Neuronal stem cell (in vitro differentiated cells): ENCODE measurements around the gene GH1.
A peak's percentile ranks its signal among the peaks of the same experiment; 100 is the strongest.

Source experiments
- DNase-seq: peaks from one replicate; pipeline ENCODE4 v3.0.0-alpha.2; 2013; ENCODE audit warnings: low spot score
- H2AFZ ChIP-seq: one replicate; pipeline ENCODE4 v1.6.1; 2013; ENCODE audit warnings: mild to moderate bottlenecking, low read length, inconsistent platforms
- H2AK5ac ChIP-seq: 2 replicates; pipeline ENCODE4 v1.6.1; 2013; ENCODE audit warnings: low read depth, mild to moderate bottlenecking, inconsistent platforms, low read length, moderate library complexity, mixed read lengths
- H2BK120ac ChIP-seq: 2 replicates; pipeline ENCODE4 v1.6.1; 2013; ENCODE audit warnings: low read depth, mild to moderate bottlenecking, inconsistent platforms, low read length, moderate library complexity, mixed read lengths
- H2BK12ac ChIP-seq: one replicate; pipeline ENCODE4 v1.6.1; 2013; ENCODE audit warnings: low read length, inconsistent platforms
- H2BK15ac ChIP-seq: 2 replicates; pipeline ENCODE4 v1.6.1; 2013; ENCODE audit warnings: mild to moderate bottlenecking, low read length, inconsistent platforms, mixed read lengths
- H2BK5ac ChIP-seq: one replicate; pipeline ENCODE4 v1.6.1; 2013; ENCODE audit warnings: inconsistent platforms, mild to moderate bottlenecking, low read length, moderate library complexity
- H3K14ac ChIP-seq: one replicate; pipeline ENCODE4 v1.6.1; 2013; ENCODE audit warnings: low read length, inconsistent platforms
- H3K18ac ChIP-seq: 2 replicates; pipeline ENCODE4 v1.6.1; 2013; ENCODE audit warnings: low read length, inconsistent platforms
- H3K23ac ChIP-seq: 2 replicates; pipeline ENCODE4 v1.6.1; 2013; ENCODE audit warnings: low read depth, mild to moderate bottlenecking, mixed read lengths, low read length, inconsistent platforms; ENCODE audit not compliant: poor library complexity
- H3K27ac ChIP-seq: replicated peaks from 3 replicates; pipeline ENCODE4 v1.5.1; 2013; ENCODE audit warnings: low read length, inconsistent platforms
- H3K27me3 ChIP-seq, 3 experiments: 2 replicates each; pipeline ENCODE4 v1.6.1; 2013; ENCODE audit warnings: low read length in 3 of 3, mild to moderate bottlenecking in 2 of 3, inconsistent platforms in 1 of 3, low read depth in 1 of 3, mixed read lengths in 1 of 3, moderate library complexity in 1 of 3; ENCODE audit not compliant: control insufficient read depth in 3 of 3, insufficient read depth in 3 of 3
- H3K36me3 ChIP-seq, 2 donors: replicated peaks in 1 of 2; 2 replicates each; pipeline ENCODE4 v1.6.1; 2013; ENCODE audit warnings: low read length in 2 of 2; ENCODE audit not compliant: control insufficient read depth in 2 of 2, insufficient read depth in 2 of 2
- H3K4ac ChIP-seq: 2 replicates; pipeline ENCODE4 v1.6.1; 2013; ENCODE audit warnings: inconsistent platforms, mild to moderate bottlenecking, low read length, moderate library complexity
- H3K4me1 ChIP-seq, 2 donors: 1 replicate in 1 of 2; 2 replicates in 1 of 2; pipeline ENCODE4 v1.6.1; 2013; ENCODE audit warnings: low read length in 2 of 2, low read depth in 1 of 2; ENCODE audit not compliant: control insufficient read depth in 2 of 2, insufficient read depth in 1 of 2
- H3K4me2 ChIP-seq: one replicate; pipeline ENCODE4 v1.6.1; 2013; ENCODE audit warnings: mild to moderate bottlenecking, low read length, inconsistent platforms; ENCODE audit not compliant: insufficient read depth, poor library complexity, severe bottlenecking
- H3K4me3 ChIP-seq, 2 donors: 2 replicates each; pipeline ENCODE4 v1.5.1; 2013; ENCODE audit warnings: low read length in 2 of 2, mild to moderate bottlenecking in 2 of 2, inconsistent platforms in 1 of 2, moderate library complexity in 1 of 2
- H3K79me1 ChIP-seq: one replicate; pipeline ENCODE4 v1.6.1; 2013; ENCODE audit warnings: low read depth, mild to moderate bottlenecking, inconsistent platforms, low read length, moderate library complexity
- H3K9ac ChIP-seq: one replicate; pipeline ENCODE4 v1.6.1; 2013; ENCODE audit warnings: mild to moderate bottlenecking, low read depth, low read length, inconsistent platforms; ENCODE audit not compliant: poor library complexity
- H3K9me3 ChIP-seq, 2 donors: replicated peaks in 1 of 2; 2 replicates each; pipeline versions ENCODE3 to v1.6.1; 2013; ENCODE audit warnings: low read length in 2 of 2, mild to moderate bottlenecking in 2 of 2, inconsistent platforms in 1 of 2, low read depth in 1 of 2, mixed read lengths in 1 of 2, moderate library complexity in 1 of 2; ENCODE audit not compliant: control insufficient read depth in 2 of 2, insufficient read depth in 1 of 2
- H4K8ac ChIP-seq: one replicate; pipeline ENCODE4 v1.6.1; 2013; ENCODE audit warnings: low read depth, mild to moderate bottlenecking, inconsistent platforms, low read length, moderate library complexity
- H4K91ac ChIP-seq: one replicate; pipeline ENCODE4 v1.6.1; 2013; ENCODE audit warnings: low read length, low read depth, mild to moderate bottlenecking, inconsistent platforms; ENCODE audit not compliant: poor library complexity
- WGBS, 2 donors: extraction: QIAGEN DNeasy Blood & Tissue Kit; methylation state at CpG; one replicate each; pipeline ENCODE4 v1.1.7; 2013; ENCODE audit warnings: missing lambda C conversion rate in 2 of 2, mixed read lengths in 1 of 2; ENCODE audit not compliant: insufficient read length in 2 of 2, insufficient replicate concordance in 1 of 2; ENCODE audit errors: extremely low coverage in 2 of 2; 5-methylcytosine and 5-hydroxymethylcytosine counted together

The GH1 gene

GRCh38 chr17:63941162-63941561, 22.5 kb upstream of the GH1 start:
- H3K14ac ChIP-seq: peak overlapping the region; percentile 79
- peaks cover 0 to 9% of the 10 kb centered on the region in 2 donors for H3K4me1 ChIP-seq
- no CpG with 5 or more reads among the region's 12 CpGs for WGBS, 2 donors
- H2AFZ ChIP-seq: no peak overlapping the region
- H3K4me3 ChIP-seq: no peak overlapping the region
- no peak overlapping the region for H2BK5ac ChIP-seq
- no peak overlapping the region for H4K8ac ChIP-seq
- H3K4ac ChIP-seq: no peak overlapping the region
- peak overlapping the region; percentile 62 for H3K23ac ChIP-seq
- H2BK15ac ChIP-seq: no peak overlapping the region
- no peak overlapping the region for H3K9ac ChIP-seq
- no peak overlapping the region for H2BK12ac ChIP-seq
- H2BK120ac ChIP-seq: no peak overlapping the region
- H4K91ac ChIP-seq: no peak overlapping the region
- DNase-seq: no peak
- peaks cover 2% of the 10 kb centered on the region for H3K79me1 ChIP-seq
- no peak overlapping the region for H2AK5ac ChIP-seq
- no peak overlapping the region for H3K4me2 ChIP-seq
- no peak overlapping the region for H3K27ac ChIP-seq
- peaks cover 0 to 6% of the 10 kb centered on the region in 2 donors for H3K36me3 ChIP-seq
- peaks cover 0 to 2% (median 0%) of the 10 kb centered on the region in 3 experiments for H3K27me3 ChIP-seq
- peaks cover 0 to 4% of the 10 kb centered on the region in 2 donors for H3K9me3 ChIP-seq
- H3K18ac ChIP-seq: no peak overlapping the region

- Histone ChIP-seq H3K9me3 (peaks cover 0 to 4% of the 10 kb centered on the region in 2 donors), H3K79me1 (peaks cover 2% of the 10 kb centered on the region), H3K4ac (no peak overlapping the region), H4K91ac (no peak overlapping the region), H2BK12ac (no peak overlapping the region), H3K4me3 (no peak overlapping the region), H2BK15ac (no peak overlapping the region), H3K9ac (no peak overlapping the region), H2BK120ac (no peak overlapping the region), H2AFZ (no peak overlapping the region), H4K8ac (no peak overlapping the region), H3K4me1 (peaks cover 0 to 9% of the 10 kb centered on the region in 2 donors), H3K18ac (peak overlapping the region; percentile 63), H2BK5ac (no peak overlapping the region), H3K23ac (peak overlapping the region; percentile 62), H3K27me3 (peaks cover 0 to 2% (median 0%) of the 10 kb centered on the region in 3 experiments), H2AK5ac (no peak overlapping the region), H3K14ac (peak overlapping the region; percentile 79), H3K27ac (no peak overlapping the region), H3K36me3 (peaks cover 0 to 6% of the 10 kb centered on the region in 2 donors), H3K4me2 (no peak overlapping the region)
- no peak for DNase-seq
- no CpG with 5 or more reads among the region's 14 CpGs for WGBS, 2 donors
Measured at GRCh38 chr17:63940584-63940983, 21.9 kb upstream of the GH1 start.

DNA sequence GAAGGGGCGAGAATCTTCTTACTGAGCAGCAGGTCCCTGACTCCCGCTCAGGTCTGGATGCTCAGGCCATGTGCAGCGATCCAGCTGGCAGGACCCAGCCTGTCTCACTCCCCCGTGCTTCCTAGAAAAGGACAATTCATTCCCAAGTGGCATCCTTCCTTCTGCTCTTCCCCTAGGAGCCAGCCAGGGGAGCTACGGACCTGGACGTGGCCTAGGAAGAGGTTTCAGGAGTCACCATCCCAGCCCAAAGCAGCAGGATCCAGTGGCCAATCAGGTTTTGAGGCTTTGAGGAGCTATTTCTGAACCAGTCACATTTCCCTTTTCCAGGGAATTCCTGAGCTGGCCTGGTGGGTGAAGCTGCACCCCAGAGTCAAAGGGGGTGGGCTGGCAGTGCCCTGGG, 21.2 kb upstream of the GH1 start:
- Histone ChIP-seq H3K36me3 (peaks cover 0 to 6% of the 10 kb centered on the region in 2 donors), H2BK15ac (peak overlapping the region; percentile 34), H3K4me1 (peaks cover 0 to 9% of the 10 kb centered on the region in 2 donors), H3K23ac (no peak overlapping the region), H2AK5ac (no peak overlapping the region), H3K14ac (peak overlapping the region; percentile 60), H3K27me3 (peaks cover 0 to 3% (median 0%) of the 10 kb centered on the region in 3 experiments), H2AFZ (peak overlapping the region; percentile 21), H3K27ac (no peak overlapping the region), H4K91ac (no peak overlapping the region), H3K9me3 (peaks cover 0 to 4% of the 10 kb centered on the region in 2 donors), H3K4ac (no peak overlapping the region), H3K79me1 (peaks cover 2% of the 10 kb centered on the region), H3K18ac (no peak overlapping the region), H3K4me2 (no peak overlapping the region), H2BK120ac (no peak overlapping the region), H3K4me3 (no peak overlapping the region), H3K9ac (no peak overlapping the region), H4K8ac (no peak overlapping the region), H2BK12ac (no peak overlapping the region), H2BK5ac (no peak overlapping the region)
- whole genome bisulfite sequencing, 2 donors: no CpG with 5 or more reads among the region's 6 CpGs
- no peak for DNase-seq

GRCh38 chr17:63939401-63939800, 20.8 kb upstream of the GH1 start:
- no peak overlapping the region for H2BK120ac ChIP-seq
- H3K27ac ChIP-seq: no peak overlapping the region
- no peak overlapping the region for H2BK5ac ChIP-seq
- peak overlapping the region; percentile 21 for H2AFZ ChIP-seq
- no peak overlapping the region for H3K4me2 ChIP-seq
- peaks cover 0 to 9% of the 10 kb centered on the region in 2 donors for H3K4me1 ChIP-seq
- peaks cover 0 to 6% of the 10 kb centered on the region in 2 donors for H3K36me3 ChIP-seq
- H2BK12ac ChIP-seq: no peak overlapping the region
- H3K9me3 ChIP-seq: peaks cover 0 to 4% of the 10 kb centered on the region in 2 donors
- no peak overlapping the region for H4K91ac ChIP-seq
- no peak for DNase-seq
- no peak overlapping the region for H3K9ac ChIP-seq
- no peak overlapping the region for H2AK5ac ChIP-seq
- no CpG with 5 or more reads among the region's 9 CpGs for WGBS, 2 donors
- H3K4ac ChIP-seq: no peak overlapping the region
- no peak overlapping the region for H3K23ac ChIP-seq
- peaks cover 0 to 6% (median 0%) of the 10 kb centered on the region in 3 experiments for H3K27me3 ChIP-seq
- peak overlapping the region; percentile 60 for H3K14ac ChIP-seq
- no peak overlapping the region for H3K18ac ChIP-seq
- H3K79me1 ChIP-seq: peaks cover 2% of the 10 kb centered on the region
- peak overlapping the region; percentile 34 for H2BK15ac ChIP-seq
- H3K4me3 ChIP-seq: no peak overlapping the region
- no peak overlapping the region for H4K8ac ChIP-seq
